A172 (cell line): ENCODE measurements around the gene WNT16. TPM values are rescaled to one million over a fixed set of nuclear protein-coding genes. Genes with fewer than 3 reads are reported as not detected.
"Not testable (repeated sequence)": the region's sequence is repeated elsewhere in the genome, so short reads cannot be mapped to it uniquely, and the experiment has no call there.

Source experiments
- DNase-seq: peaks from one replicate; pipeline ENCODE4 v3.0.0-alpha.2; 2015; ENCODE audit warnings: low spot score
- total RNA-seq: library from RNA; depleted of rRNA; stranded (reverse); fragments of >200 nt; shearing (Covaris generic); gene quantifications from 2 replicates; pipeline ENCODE4 v1.2.3, GENCODE V29; 2014

WNT16 gene
- total RNA-seq, 1 experiment from 2014 or later: not detected

DNA sequence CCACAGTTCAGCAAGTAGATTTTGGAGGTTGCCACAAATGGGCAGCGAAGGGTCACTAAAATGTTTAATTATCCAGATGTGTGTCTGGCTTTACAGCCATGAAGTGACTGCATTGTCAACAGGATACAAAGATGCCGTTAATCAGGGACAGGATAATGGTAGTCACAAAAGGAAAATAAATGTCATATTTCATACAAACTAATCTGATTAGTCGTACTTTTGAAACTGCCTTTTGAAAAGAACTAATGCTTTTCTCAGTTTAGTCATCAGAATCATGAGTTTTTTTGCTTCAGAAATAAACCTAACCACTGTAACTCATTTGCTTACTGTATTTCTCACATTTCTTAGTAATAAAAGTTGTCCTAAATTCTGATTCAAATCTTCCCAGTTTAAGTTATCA is 22.2 kb upstream of the WNT16 start:
- no peak for DNase-seq

DNA sequence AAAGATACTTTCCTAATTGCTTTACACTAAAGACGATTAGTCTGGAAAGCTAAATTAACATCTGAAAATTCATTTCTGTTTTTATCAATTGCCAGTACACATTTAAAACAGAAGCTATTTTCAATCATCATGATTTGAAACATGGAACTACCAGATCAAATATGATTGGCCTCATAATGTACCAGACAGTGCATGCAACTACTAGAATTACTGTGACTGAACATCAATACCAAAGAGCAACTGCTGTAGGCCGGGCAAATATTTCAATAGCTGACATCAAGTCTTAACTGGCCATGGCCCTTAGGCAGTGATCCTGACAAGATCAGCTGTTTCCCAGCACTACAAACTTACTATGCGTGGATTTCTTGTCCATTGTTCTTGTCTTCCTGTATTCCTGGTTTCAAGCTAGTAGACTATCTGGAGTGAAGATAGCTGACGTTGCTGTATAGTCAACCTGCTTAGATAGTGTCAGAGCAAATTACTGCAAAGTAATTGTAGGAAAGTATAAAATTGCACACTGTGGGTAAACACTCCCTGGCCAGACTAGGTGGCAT is 21.7 kb upstream of the WNT16 start:
- no peak for DNase-seq

DNA sequence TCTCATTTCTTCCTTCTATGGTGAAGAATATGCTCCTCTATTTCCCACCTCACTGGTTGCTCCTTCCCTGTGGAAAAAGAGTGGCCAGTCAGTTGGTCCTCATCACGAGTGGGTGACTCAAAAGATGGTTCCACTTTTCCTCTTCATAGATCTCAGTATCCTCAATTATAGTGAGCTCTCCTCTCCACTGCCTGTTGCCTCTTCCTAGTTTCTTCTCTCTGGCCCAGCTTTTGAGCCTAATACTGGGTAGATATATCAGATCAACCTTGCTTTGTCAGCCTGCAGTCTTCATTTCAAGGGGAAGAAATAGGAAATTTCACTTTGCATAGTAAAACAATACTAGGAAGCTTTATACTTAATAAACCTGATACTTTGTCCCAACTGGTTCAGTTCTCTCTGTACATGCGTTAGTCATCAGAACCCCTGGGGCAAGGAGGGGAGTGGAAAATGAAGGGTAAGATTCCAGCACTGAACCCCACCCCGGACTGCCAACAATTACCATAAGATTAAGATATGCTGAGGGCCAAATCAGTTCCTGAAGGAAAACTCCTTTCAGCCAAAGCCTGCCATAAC is 15.5 kb upstream of the WNT16 start:
- DNase-seq: peak; percentile 44

- DNase-seq: peak; percentile 41
These were observed 14.8 kb upstream of the WNT16 start for GRCh38 chr7:121313793-121314676.

GRCh38 chr7:121315170-121315569 is 13.6 kb upstream of the WNT16 start:
- not testable (repeated sequence) for DNase-seq

DNA sequence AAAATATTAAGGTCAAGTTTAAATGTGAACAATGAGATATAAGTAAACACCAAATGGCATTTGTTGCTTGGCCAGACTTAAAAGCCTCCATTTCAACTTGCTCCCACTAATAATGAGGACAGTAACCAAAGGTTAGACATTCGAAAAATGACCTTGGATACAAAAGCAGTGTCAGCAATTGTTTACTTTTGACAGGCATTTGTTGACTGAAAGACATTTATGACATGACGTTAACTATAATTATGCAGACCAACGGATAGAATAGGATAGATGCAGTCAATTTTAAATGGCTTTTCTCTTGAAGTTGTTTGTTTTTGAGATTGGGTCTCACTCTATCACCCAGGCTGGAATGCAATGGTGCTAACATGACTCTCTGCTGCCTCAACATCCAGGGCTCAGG is 6.3 kb upstream of the WNT16 start:
- DNase-seq: no peak

GRCh38 chr7:121323515-121324302 is 5.1 kb upstream of the WNT16 start:
- DNase-seq: peak; percentile 21

DNA sequence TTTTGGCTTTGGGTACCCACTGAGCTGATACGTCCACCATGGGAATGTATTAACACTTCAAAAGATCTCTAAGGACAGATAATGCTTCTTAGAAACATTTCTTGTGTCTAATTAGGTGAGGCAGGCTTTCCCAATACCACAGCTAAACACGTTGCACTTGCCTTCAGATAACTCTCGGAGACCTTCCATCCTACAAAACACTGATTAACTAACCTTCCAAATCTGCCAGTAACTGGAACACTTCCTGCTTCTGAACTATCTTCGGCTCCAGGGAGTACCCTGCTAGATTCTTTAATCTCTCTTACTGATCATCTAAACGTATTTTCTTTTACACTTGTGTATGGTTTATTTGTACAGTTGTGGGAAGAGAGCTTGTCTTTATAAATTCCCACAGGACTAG is 1.1 kb upstream of the WNT16 start:
- DNase-seq: no peak

DNA sequence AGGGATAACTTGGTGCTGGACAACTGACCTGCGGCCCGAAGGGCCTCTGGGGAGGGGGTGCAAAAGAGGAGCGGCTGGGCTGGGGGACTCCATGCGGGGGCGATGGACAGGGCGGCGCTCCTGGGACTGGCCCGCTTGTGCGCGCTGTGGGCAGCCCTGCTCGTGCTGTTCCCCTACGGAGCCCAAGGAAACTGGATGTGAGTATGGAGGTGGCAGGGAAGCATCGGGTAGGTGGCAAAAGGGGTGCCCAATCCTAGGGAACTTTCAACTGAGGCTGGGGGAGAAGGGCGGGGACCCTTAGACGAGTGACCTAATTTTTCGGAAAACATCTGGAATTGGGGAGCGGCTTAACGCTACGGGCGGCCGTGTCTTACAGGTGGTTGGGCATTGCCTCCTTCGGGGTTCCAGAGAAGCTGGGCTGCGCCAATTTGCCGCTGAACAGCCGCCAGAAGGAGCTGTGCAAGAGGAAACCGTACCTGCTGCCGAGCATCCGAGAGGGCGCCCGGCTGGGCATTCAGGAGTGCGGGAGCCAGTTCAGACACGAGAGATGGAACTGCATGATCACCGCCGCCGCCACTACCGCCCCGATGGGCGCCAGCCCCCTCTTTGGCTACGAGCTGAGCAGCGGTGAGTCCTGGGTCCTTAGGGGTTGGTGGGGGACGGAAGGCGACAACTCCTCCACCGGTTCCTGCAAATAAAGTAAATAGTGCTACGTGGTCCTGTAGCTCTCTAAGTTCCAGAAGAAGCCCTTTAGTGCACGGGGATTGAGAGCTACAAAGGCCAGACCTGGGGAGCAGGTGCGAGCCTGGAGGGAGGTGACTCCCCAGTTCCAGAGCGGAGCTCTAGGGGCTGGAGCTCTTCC is 622 bp downstream of the WNT16 start:
- DNase-seq: no peak

DNA sequence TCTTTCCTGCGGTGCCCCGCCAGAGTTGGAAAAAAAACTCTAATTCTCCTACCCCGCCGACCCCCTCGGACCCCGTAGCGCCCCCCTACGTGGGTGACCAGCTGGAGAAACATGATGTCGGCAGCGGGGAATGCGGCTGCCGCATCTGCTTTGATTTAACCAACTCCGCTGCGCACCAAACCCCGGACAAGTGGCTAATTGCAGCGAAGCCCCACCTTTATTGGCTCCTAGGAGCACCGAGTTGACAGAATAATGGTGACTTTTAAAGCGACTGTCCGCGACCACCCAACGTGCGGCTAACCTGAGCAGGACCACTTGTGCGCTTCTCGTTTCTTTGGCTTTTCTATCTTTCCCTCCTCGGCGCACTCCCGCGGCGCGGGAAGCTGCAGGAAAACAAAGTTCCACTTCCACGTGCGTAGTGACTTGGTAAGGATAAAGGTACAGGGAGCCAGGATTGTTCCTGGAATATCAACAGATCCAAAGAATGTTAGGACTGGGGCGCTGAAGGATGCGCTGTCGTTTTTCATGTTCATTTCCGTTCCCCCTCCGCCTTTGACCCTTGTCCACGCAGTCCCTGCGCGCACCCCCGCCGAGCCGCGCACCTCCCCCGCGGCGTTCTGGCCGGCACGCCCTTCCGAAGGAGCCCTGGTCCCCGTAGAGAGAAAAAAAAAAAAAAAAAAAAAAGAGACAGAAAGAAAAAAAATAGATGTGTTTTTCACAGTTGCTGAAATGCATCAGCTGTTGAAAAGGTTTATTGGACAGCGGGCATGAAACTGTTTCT is 1.4 kb downstream of the WNT16 start:
- DNase-seq: no peak

GRCh38 chr7:121331048-121331447 is 2.2 kb downstream of the WNT16 start:
- no peak for DNase-seq

DNA sequence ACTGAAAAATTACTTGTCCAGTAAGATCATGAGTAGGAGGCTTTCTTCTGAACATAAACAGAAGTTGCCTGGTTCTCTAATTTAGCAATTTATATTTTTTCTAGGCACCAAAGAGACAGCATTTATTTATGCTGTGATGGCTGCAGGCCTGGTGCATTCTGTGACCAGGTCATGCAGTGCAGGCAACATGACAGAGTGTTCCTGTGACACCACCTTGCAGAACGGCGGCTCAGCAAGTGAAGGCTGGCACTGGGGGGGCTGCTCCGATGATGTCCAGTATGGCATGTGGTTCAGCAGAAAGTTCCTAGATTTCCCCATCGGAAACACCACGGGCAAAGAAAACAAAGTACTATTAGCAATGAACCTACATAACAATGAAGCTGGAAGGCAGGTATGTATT is 2.8 kb downstream of the WNT16 start:
- no peak for DNase-seq

DNA sequence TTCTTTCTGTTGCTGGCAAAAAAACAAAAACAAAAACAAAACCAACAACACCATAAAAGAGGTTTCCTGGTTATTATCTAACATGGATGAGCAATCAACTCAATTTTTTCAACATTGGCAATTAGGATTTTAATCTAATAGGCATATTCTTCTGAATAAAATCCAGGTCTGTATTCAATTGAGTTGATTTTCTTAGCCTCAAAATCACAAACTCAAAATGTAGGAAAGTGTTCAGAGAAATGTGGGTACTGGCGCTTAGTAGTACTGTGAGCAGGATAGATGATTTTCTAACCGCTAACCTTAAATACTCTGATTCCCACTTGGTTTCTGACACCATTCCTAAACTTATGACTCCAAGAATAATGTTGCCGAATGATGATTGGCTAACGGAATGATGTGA is 5.6 kb downstream of the WNT16 start:
- no peak for DNase-seq

DNA sequence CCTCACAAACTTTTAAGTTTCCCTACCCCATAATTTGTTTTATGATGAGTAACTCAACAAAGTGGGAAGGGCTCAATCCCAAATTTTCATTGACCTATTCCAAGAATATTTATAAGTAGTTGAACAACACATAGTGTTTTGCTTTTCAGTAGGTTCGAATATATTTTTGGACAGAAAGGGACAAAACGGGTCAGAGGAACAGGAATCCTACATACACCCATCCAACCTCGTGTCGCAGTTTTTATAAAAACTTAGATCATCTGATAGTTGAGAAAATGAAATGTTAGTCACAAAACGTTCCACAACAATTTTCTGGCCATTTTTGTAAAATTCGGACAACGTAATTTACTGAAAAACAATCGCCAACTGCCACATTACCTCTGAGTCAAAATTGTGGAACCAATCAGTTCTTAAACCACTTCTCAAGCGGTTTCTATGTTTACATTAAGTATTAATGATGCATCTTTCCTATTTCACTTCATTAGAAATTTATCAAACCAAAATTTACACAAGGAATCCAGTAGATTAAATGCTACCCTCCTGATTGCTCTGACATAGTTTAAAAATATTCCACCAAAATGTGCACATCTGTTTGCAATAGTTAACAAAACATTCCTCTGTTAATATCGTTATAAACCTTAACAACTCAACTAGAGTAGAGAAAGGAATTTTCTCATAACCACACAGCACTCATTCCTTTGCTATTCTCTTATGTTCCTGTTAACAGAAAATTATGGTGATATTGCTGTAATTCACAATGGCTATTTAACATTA is 6.3 kb downstream of the WNT16 start:
- no peak for DNase-seq

DNA sequence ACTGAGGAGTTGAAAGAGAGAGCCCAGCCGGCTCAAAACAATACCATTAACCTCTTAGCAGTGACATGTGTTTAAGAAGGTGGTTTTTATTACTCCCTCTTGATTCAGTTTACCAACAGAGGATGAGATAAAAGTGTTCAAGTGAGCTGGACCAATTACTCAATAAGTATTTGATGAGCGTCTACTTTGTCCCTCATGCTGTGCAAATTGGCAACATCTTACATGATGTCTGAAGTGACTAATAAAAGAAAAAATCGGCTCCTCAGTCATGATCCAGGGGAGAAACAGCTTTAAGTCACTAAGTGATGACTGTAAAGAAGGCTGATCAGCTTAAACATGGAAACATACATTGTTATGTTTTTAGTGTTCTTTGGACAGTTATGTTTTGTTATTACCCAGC is 7.8 kb downstream of the WNT16 start:
- no peak for DNase-seq

GRCh38 chr7:121337398-121337797 is 8.6 kb downstream of the WNT16 start:
- no peak for DNase-seq

GRCh38 chr7:121339082-121339481 is 10.3 kb downstream of the WNT16 start:
- no peak for DNase-seq

- no peak for DNase-seq
These were observed 13.1 kb downstream of the WNT16 start for GRCh38 chr7:121341933-121342332.

DNA sequence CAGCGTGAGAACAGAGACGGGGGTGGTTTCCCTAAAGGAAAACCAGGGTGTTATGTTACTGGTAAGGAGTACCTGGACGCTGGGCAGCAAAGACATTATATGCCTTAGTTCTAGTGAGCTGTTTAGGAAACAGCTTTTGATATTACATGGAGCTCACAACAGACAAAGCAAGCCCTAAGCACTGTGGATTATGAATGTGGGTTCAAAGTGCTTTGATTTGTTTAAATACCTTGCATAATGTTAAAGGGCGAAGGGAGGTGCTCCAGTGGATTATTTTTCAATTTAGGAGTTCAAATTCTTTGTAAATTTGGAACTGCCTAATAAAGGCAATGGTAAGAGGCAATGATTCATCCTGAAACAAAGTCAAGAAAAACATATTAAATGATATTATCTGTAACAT is 13.8 kb downstream of the WNT16 start:
- DNase-seq: no peak

- DNase-seq: no peak
These were observed 14.5 kb downstream of the WNT16 start for GRCh38 chr7:121343302-121343701.
